GM04503 (cell line): Measurements from ENCODE around the gene ALDH3A1.
A peak's percentile ranks its signal among the peaks of the same experiment; 100 is the strongest.

Experiments used
- DNase-seq: peaks from one replicate; pipeline ENCODE4 v3.0.0-alpha.2; 2012; ENCODE audit warnings: low read depth

The ALDH3A1 gene

GRCh38 chr17:19759568-19760549 lies 11.8 kb upstream of the ALDH3A1 start:
- DNase-seq, result no peak

- no peak for DNase-seq
Observed at GRCh38 chr17:19757536-19758180, 9.6 kb upstream of the ALDH3A1 start.

DNA sequence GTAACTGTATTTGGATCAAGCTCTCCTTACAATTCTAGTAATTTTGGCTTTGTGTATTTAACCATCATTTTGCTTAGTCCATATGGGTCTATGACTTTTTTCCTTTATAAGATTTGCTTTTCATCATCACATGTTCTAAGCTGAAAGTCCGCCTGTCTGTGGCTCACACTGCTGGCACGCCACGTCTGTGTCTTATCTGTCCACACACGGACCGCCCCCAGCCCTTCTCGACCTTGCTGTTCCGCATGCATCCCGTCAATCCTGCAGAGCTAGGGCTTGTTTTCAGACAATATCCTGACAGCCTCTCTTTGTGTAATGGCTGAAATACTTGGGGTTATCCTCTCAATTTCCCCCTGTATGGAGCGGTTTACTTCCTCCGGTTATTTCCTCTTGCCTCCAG lies 8.4 kb upstream of the ALDH3A1 start:
- DNase-seq, result no peak

DNA sequence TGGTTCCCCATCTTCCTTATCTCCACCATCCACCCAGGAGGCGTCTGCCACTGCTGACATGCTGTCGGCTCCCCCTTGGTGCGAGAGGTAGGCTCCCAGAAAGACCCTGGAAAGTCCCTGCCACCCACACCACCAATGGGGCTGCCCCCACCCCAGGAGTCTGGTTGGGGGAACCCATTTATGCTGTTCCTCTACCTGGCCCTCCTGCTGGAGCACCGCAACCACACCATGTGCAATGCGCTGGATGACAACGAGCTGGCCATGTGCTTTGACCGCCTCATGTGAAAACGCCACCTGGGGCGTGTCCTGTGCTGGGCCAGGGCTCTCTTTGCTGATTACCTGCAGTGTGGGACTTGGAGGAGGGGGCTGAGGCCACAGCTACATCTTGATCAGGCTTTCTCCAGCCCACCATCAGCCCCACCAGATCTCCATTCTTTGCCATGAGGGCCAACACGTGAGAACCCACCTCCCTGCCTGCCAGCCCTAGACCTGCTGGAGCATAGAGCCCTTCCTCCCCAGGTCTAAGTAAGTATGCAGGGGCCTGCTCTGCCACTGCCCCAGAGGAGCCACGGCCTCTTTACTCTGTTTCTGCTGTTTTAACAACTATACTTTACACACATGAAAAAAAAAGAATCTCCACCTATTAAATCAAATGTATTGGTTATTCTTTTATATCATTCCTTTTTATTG lies 7.9 kb upstream of the ALDH3A1 start:
- no peak for DNase-seq

DNA sequence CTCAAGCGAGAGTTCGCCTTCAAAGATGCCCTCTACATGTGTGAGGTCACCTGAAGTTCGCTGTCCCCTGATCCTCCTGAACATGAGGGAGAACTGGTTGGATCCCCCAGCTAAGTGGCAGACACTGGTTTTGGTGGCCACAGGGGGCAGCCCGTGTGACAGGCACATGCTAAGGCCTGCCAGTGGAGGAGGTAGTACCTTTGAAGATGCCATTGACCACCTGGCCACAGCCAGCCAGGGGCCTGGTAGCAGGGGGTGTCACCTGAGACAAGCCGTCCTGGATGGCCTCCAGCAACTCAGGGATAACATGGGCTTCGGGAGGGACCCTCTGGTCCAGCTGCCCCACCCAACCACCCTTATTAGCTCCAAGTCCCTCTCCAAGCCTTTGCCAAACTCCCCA lies 7.3 kb upstream of the ALDH3A1 start:
- DNase-seq, result no peak

DNA sequence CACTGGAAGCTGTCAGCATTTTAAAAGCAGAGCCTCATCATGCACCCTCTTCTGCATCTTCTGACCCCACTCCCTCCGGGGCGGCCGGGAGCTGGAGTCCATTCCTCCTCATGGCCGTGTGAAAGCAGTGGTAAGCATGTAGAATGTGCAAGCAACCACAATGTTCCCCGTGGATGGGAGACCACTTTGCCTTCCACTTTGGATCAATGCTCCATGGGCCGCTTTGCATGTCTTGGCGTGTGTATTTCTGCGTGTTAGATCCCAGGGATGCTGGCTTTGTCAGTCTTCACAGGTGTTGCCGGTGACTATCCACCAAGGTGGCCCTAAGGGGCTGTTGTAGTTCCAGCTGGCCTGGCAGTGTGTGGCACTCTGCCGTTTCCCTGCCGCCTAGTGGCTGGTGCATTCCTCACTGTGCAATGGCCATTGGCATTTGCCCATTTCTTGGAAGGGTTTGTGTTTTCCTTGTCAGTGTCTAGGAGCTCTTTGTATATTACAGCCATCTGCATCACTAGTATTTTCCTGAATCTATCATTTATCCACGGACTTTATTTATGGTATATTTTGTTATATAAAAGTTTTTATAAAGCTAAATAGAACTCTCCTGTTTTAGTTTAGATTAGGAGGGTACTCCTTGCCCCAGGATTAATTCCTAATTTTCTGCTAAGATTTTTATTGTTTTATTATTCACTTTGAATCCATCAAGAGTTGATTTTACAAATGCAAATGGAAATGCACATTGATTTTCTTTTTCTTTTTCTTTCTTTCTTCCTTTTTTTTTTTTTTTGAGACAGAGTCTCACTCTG lies 5.8 kb upstream of the ALDH3A1 start:
- no peak for DNase-seq

GRCh38 chr17:19753051-19753509 lies 5.0 kb upstream of the ALDH3A1 start:
- DNase-seq, result peak; percentile 57

DNA sequence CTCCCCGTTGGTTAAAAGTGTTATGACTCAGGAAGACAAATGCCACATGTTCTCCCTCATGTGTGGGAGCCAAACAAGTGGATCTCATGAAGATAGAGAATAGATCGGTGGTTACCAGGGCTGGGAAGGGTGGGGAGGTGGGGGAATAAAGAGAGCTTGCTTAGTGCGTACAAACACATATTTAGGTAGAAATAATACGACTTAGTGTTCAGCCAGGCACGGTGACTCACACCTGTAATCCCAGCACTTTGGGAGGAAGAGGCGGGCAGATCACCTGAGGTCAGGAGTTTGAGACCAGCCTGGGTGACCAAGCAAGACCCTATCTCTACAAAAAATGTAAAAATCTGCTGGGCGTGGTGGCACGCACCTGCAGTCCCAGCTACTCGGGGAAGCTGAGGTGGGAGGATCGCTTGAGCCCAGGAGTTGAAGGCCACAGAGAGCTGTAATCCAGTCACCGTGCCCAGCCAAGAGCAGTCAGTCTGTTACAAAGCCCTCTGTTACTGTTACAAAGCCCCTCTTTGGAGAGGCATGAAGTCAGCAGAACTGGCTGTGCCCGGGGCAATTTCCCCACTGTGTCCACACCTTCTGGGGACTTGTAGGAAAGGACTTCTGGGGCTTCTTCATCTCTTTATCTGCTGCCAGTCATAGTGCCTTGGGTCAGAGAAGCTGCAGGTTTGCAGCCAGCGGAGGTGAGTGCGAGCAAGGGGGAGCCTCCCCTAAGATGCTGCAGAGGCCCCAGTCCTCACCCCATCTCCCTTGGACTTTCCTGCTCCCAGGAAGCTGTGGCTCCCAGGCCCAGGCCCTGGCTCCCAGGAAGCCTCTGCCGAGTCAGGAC lies 4.3 kb upstream of the ALDH3A1 start:
- no peak for DNase-seq

- no peak for DNase-seq
Observed at GRCh38 chr17:19750835-19751234, 2.7 kb upstream of the ALDH3A1 start.

- no peak for DNase-seq
Observed at GRCh38 chr17:19750020-19750572, 2.0 kb upstream of the ALDH3A1 start.

DNA sequence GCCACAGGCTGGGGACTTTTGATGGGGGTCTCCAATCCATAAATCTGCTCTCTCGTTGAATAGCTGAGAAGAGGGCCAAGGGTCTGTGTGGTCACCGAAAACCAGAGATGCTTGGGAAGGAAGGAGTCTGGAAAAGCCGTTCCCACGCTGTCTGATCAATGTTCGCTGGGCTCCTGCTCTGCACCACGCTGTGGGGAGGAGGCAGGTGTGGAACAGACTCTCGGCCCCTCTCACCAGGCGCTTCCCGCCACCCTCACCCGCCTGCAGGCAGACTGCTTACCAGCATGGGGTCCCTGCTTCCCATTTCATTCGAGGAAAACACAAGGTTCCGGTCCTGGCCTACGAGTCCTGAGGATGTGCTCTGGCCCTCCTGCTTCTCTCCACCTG lies 702 bp upstream of the ALDH3A1 start:
- no peak for DNase-seq

DNA sequence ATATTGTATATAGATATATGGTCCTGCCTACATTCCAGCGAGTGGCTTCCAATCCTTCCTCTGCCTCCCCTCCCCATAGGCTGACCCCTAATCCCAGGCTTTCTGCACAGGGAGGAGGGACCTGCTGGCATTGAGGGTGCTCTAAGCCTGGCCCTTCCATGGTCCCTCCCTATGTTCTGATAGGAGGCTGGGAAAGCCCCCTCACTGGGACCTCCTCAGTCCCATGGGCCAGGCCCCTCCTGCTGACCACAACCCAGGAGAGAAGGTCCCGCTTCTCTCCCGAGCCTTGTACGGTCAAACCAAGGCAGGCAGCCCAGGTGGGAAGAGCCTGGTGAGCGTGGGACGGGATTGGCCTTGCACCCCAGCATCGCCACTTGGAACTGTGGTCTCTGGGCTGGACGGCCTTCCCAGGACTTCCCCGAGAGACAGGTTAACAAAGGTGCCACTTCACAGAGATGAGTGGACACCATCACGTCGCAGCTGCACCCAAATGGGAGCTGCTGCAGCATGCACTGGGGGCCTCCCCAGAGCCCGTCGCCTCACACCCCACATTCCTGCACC lies 859 bp downstream of the ALDH3A1 start:
- no peak for DNase-seq

GRCh38 chr17:19746517-19746916 lies 1.6 kb downstream of the ALDH3A1 start:
- DNase-seq, result no peak

DNA sequence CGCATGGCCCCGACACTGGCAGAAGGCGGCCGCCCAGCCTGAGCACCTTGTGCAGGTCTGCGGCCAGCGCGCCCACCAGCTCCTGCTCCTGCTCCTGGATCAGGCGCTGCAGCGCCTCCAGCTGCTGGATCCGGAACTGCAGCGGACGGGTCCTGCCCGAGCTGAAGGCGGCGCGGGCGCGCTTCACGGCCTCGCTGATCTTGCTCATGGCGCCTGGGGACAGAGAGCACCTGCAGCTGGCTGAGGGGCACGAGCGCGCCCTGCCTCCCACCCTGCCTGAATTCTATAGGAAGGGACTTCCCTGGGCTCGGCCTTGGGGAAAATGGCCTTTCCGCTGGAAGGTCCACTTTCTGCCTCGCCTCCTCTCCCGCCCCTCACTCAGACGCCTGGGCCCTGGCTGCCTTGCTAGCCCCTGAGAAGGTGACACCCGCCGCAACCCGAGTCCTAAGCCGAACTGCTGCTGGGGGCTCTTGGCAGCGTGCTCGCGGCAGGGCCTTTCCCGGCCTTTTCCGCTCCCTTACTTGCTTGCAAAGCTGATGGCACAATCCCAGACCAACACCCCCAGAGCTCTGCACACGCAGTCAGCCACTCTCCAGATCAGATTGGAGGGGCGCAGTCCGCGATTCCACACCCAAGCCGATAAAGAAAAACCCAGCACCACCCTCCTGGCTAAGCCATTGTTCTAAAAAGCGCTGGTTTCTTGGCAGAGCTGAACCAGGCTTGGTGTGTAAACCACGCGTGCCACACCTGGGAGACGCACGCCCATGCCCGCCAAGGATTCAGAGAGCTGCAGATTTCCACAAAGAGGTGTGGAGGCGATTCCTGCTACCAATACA lies 3.0 kb downstream of the ALDH3A1 start:
- DNase-seq, result no peak

DNA sequence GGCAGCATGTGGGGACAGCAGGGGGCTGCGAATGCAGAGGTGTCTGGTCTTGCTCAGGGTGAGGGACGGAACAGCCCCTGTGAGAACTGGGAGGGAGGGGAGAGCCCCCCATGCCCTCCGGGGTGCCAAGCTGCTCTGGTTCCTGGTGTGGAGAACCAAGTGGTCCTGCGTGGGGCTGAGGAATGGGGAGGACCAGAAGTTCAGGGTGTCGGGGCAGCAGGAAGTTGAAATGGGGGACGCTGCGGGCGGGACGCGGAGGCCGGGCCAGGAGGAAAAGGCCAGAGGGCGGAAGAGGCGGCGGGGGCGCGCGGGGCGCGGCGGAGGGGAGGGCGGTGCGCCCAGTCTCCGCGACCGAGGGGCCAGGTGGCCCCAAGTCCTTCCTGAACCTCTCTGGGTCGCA lies 3.6 kb downstream of the ALDH3A1 start:
- DNase-seq, result no peak

DNA sequence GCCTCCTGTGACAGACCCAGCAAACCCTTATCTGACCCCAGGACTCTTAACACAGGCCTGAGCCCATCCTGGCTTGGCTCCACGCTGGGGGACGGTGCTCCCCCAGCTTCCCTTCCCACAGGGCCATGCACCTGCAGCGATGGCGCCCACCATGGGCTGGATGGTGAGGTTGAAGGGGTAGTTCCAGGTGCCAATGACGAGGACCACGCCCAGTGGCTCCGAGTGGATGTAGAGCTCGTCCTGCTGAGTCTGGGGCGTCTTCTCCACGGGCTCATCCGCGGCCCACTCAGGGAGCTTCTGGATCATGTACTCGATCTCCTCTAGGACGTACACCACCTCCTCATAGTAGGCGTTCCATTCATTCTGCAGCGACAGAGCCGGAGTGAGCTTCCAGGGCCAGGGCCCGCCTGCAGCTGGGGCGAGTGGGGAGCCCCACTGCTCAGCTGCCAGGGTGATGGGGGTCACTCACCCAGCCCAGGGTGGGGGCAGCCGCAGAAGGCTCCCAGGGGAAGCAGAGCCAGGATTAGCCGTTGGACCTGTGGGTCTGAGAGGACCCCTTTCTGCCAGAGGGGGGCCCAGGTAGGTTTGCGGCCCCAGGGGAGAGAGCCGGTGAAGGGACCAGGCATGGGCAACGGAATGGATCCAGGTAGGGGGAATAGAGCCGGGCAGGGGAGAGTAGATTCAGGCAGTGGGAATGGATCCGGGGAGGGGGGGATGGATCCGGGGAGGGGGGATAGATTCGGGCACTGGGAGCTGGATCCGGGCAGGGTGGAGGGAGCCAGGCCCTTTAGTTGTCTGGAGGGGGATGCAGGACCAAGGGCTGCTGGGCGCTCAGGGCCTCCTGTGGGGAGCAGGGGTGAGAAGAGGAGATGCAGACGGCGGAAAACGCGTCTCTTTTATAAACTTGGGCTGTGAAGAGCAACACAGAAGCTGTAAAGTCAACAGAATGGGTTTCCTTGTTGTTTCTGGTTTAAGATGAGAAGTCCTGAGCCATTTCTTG lies 4.7 kb downstream of the ALDH3A1 start:
- no peak for DNase-seq

- DNase-seq, result no peak
Observed at GRCh38 chr17:19742495-19742894, 5.6 kb downstream of the ALDH3A1 start.

DNA sequence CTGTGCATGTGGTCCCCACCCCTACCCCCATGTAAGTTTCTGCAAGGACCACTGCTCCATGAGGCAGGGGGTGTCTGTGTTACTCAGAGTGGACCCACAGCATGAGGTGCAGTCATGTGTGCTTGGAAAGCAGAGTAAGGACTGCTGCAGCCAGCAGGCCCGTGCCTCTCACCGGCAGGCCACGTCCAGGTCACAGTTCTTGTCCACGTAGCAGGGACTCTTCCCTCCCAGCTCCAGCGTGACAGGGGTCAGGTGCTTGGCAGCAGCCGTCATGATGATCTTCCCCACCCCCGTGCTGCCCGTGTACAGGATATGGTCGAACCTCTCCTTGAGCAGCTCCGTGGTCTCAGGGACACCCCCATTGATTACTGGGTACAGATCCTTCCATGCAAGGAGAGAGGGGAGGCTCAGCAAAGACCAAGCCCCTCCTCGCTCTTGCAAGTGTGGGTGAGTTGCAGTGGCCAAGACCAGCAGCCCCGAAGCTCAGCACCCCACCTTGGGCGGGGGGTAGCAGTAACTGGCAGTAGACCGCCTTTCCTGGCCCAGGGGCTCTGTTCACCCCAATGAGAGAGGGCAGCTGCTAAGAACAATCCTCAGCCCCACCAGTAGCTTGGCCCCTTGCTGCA lies 6.2 kb downstream of the ALDH3A1 start:
- no peak for DNase-seq
